Activated gamma-delta T cell (primary cell): ENCODE data around the gene TBX2.

Source experiments
- DNase-seq: peaks from one replicate; lab custom pipeline; 2025; lab: John Stamatoyannopoulos, UW

TBX2 gene

GRCh38 chr17:61454381-61455323, 55.0 kb downstream of the TBX2 start:
- DNase-seq = no peak

GRCh38 chr17:61455324-61456060, 55.8 kb downstream of the TBX2 start:
- no peak for DNase-seq

- DNase-seq = no peak
These were observed 56.5 kb downstream of the TBX2 start for GRCh38 chr17:61456061-61456681.

GRCh38 chr17:61456688-61457225, 57.1 kb downstream of the TBX2 start:
- DNase-seq = no peak

- DNase-seq = no peak
These were observed 57.8 kb downstream of the TBX2 start for GRCh38 chr17:61457226-61457983.

- DNase-seq = no peak
These were observed 58.4 kb downstream of the TBX2 start for GRCh38 chr17:61458000-61458399.

GRCh38 chr17:61458421-61459141, 58.9 kb downstream of the TBX2 start:
- DNase-seq = no peak
